ENCODE measurements around the gene ELAVL1. TPM values are rescaled to one million over a fixed set of nuclear protein-coding genes. Genes with fewer than 3 reads are reported as not detected.
A peak's percentile ranks its signal among the peaks of the same experiment; 100 is the strongest.

ELAVL1 gene
- total and polyA plus RNA-seq, 8 donors: 6.6 to 38.4 (median 26.2) TPM

- no peak overlapping the region for H3K27ac ChIP-seq
- WGBS, 2 donors: 91 to 92% methylated on average over 7 of the region's 7 CpGs
- no peak for FAIRE-seq
- H3K4me1 ChIP-seq: peaks cover 0 to 8% (median 0%) of the 10 kb centered on the region in 3 donors
- no peaks in the 10 kb centered on the region for H3K9me3 ChIP-seq
- intact Hi-C loops (cut with DNase I): no loop called here
- no peak overlapping the region for H3K4me3 ChIP-seq
- TF ChIP-seq, protein P1, sequence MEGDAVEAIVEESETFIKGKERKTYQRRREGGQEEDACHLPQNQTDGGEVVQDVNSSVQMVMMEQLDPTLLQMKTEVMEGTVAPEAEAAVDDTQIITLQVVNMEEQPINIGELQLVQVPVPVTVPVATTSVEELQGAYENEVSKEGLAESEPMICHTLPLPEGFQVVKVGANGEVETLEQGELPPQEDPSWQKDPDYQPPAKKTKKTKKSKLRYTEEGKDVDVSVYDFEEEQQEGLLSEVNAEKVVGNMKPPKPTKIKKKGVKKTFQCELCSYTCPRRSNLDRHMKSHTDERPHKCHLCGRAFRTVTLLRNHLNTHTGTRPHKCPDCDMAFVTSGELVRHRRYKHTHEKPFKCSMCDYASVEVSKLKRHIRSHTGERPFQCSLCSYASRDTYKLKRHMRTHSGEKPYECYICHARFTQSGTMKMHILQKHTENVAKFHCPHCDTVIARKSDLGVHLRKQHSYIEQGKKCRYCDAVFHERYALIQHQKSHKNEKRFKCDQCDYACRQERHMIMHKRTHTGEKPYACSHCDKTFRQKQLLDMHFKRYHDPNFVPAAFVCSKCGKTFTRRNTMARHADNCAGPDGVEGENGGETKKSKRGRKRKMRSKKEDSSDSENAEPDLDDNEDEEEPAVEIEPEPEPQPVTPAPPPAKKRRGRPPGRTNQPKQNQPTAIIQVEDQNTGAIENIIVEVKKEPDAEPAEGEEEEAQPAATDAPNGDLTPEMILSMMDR (IDR thresholded peaks at IDR 0.05): no peak
- peak in 2 of 6 donors; percentile 41 to 43 for DNase-seq
- H3K27me3 ChIP-seq: no peaks in the 10 kb centered on the region
- H3K36me3 ChIP-seq: peaks cover 0 to 19% (median 7%) of the 10 kb centered on the region in 3 donors
- ATAC-seq: no peak
These were observed 19.9 kb downstream of the ELAVL1 start for GRCh38 chr19:7985481-7985911.

DNA sequence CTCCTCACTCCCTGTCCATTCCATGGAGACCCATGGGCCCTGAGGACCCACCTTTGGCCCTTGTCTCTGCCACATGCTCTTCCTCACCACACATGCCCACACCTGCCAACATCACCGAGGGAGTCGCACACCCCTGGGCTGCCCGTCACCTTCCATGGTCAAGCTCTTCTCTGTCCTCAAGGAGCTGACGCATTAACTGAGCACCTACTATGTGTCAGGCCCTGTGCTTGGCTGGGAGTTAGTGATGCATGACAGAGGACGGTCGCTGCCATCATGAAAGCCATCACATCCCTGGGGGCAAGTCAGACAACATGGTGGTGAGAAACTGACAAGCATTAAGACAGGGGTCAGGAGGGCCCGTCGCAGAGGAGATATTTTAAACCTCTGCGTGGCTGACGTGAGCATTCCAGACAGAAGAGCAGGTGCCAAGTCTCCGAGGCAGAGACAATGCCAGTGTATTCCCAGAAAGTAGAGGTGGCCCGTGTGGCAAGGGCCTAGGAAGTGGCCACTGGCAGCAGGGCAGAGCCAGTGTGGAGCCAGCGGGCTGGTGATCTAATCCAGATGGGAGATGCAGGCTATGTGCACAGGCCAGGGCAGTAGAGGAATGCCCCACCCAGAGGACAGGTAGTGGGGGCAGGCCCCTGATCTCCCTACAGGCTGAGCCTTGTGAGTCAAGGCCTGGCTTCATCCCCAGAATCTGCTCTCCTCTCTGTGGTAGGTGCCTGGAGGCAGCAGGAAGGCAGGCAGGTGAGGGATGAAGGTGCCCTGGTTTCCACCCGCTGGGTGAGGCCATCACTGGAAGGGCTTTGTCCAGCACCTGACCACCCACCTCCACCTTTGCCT, 21.2 kb downstream of the ELAVL1 start:
- no peak for FAIRE-seq
- Histone ChIP-seq H3K36me3 (peaks cover 0 to 26% (median 12%) of the 10 kb centered on the region in 3 donors), H3K9me3 (no peaks in the 10 kb centered on the region), H3K4me3 (no peak overlapping the region), H3K27me3 (no peaks in the 10 kb centered on the region), H3K27ac (no peak overlapping the region), H3K4me1 (peaks cover 0 to 8% (median 0%) of the 10 kb centered on the region in 3 donors)
- DNase-seq: peak in 2 of 6 donors; percentile 28 to 46
- ATAC-seq: no peak
- WGBS, 2 donors: 92 to 95% methylated on average over 14 of the region's 14 CpGs
- TF ChIP-seq, protein P1 (IDR thresholded peaks at IDR 0.05): no peak
- intact Hi-C loops (cut with DNase I): no loop called here

DNA sequence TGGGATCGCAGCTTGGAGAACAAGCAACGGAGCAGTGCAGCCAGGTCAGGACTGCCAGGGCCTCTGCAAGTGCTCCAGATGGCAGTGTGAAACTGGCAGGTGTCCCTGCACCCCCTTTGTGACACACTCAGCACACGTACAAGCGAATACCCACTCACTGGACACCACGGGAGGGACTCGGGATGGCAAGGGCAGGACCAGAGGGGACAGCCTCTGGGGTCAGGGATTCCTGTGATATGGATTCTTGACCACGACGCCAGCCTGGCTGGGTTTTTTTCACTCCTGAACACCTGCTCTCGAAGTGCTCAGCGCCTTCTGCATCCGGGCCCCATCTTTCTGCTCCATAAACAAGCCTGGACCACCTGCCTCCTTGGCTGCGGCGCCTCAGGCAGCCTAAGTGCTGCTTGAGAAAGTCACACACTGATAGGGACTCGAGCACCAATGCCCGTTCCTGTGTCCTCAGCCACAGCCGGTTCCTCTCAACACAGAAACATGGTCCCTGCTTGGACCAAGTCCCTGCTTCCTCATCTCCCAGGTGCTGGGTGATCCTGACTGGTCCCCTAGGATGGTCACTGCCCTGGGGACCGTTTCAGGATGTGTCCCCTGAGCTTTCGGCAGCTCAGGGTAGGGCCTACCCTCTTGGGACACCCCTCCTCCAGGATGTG, 22.0 kb downstream of the ELAVL1 start:
- Histone ChIP-seq H3K36me3 (peaks cover 0 to 27% (median 12%) of the 10 kb centered on the region in 3 donors), H3K27ac (no peak overlapping the region), H3K27me3 (no peaks in the 10 kb centered on the region), H3K4me3 (no peak overlapping the region), H3K9me3 (no peaks in the 10 kb centered on the region), H3K4me1 (peaks cover 0 to 8% (median 0%) of the 10 kb centered on the region in 3 donors)
- no peak for FAIRE-seq
- peak in 2 of 6 donors; percentile 28 to 35 for DNase-seq
- intact Hi-C loops (cut with DNase I): no loop called here
- no peak for ATAC-seq
- TF ChIP-seq, protein P1 (IDR thresholded peaks at IDR 0.05): no peak
- WGBS, 2 donors: 93% methylated on average over 18 of the region's 18 CpGs

- DNase-seq: peak in 2 of 6 donors; percentile 23 to 50
- H3K27me3 ChIP-seq: no peaks in the 10 kb centered on the region
- ATAC-seq: no peak
- H3K27ac ChIP-seq: peak overlapping the region in 1 of 4 donors; percentile 28
- peaks cover 0 to 8% (median 0%) of the 10 kb centered on the region in 3 donors for H3K4me1 ChIP-seq
- FAIRE-seq: no peak
- TF ChIP-seq, protein P1 (IDR thresholded peaks at IDR 0.05): no peak
- no peak overlapping the region for H3K4me3 ChIP-seq
- peaks cover 0 to 30% (median 12%) of the 10 kb centered on the region in 3 donors for H3K36me3 ChIP-seq
- intact Hi-C loops (cut with DNase I): no loop called here
- WGBS, 2 donors: 80 to 85% methylated on average over 21 of the region's 21 CpGs
- no peaks in the 10 kb centered on the region for H3K9me3 ChIP-seq
These were observed 22.8 kb downstream of the ELAVL1 start for GRCh38 chr19:7982651-7983099.

Measured in pancreas (tissue), 10 donors.